LNCAP (cell line): ENCODE data around the gene SCGB3A2.

ENCODE experiments used
- CTCF ChIP-seq: fragments of 450-650 bp; IDR thresholded peaks from 2 replicates; pipeline ENCODE4 v1.5.1; 2017; ENCODE audit warnings: mild to moderate bottlenecking

The SCGB3A2 gene

DNA sequence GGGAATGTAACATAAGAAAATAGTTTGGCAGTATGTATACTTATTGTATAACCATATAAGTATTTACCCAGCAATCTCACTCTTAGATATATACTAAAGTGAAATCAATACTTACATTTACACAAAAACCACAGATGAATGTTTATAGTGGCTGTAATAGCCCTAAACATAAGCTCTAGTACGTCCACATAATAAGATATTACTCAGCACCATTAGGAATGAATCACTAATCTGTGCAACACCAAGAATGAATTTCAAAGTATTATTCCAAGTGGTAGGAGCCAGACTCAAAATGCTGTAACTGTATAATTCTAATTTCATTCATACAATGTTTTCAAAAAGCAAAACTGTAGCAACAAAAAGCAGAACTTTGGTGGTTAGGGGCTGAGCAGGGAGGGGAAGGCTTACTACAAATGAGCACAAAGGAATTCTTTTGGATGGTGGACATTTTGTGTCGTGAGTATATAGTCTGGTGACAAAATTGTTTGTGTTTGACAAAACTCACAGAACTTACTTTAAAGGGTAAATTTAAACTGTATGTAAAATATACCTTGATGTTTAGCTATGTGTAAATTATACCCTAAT lies 39.7 kb downstream of the SCGB3A2 start:
- TF ChIP-seq CTCF, result no peak

GRCh38 chr5:147918899-147919298 lies 40.4 kb downstream of the SCGB3A2 start:
- TF ChIP-seq CTCF, result no peak

GRCh38 chr5:147920420-147921030 lies 42.0 kb downstream of the SCGB3A2 start:
- TF ChIP-seq CTCF, result no peak

DNA sequence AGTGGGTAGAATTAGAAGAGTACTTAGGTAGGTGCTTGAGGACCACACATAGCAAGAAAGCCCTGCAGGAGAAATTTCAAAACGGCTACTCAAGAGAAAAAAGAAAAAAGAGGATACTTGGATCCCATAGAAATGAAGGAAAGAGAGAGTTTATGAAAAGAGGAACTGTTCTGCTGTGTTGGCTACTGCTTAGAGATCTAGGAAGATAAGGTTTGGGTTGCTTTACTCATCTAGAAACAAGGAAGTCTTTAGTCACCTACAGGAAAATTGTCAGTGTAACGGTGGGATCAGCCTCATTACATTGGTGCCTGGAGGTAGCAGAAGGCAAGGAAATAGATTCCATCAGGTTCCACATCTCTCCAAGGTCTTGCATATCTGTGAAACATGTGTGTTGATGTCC lies 42.6 kb downstream of the SCGB3A2 start:
- no peak for TF ChIP-seq CTCF

DNA sequence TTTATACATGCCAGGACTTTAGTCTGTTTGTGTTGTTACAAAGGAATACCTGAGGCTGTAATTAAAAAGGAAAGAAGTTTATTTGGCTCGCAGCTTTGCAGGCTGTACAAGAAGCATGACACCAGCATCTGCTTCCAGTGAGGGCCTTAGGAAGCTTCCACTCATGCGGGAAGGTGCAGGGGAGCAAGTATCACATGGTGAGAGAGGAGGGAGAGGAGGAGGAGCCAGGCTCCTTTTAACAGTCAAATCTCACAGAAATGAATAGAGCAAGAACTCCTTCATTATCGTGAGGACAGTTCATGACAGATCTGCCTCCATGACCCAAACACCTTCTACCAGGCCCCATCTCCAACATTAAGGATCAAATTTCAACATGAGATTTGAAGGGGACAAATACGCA lies 46.5 kb downstream of the SCGB3A2 start:
- no peak for TF ChIP-seq CTCF

DNA sequence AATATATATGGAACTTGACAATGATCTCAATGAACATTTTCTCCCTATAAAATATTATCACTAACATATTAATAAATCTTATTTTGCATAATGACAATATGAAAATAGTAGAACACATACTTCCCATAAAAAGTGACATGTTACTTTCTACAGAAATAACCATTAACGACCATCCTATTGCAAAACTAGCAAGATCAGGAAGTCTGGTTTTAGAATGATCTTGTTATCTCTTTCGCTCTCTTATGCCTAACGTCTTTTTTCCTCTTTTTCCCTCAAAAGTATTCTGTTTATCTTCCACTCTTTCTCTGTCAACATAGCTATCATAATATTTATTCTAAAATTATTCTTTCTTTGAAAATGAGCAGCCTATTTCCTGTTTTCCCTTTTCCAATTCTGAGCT lies 49.4 kb downstream of the SCGB3A2 start:
- TF ChIP-seq CTCF, result no peak

DNA sequence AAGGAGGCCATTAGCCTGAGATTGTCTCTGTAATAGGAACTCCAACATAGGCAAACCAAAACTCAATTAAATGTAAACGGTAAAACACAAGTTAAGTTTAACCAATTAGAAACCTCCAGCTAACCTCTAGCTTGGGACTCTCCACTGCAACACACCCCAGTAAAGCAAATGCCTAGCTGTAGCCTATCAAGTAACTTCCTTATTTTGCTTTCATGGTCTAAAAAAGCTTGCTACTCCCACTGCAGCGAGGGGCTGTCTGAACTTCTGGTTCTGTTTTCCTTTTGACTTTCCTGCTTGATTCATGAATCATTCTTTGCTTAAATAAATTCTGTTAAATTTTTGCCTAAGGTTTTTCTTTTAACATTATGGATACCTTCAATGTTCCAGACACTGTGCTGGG lies 52.3 kb downstream of the SCGB3A2 start:
- no peak for TF ChIP-seq CTCF
